CD14-positive monocyte (primary cell): ENCODE data around the gene NCK1. TPM values are rescaled to one million over a fixed set of nuclear protein-coding genes. Genes with fewer than 3 reads are reported as not detected.
A peak's percentile ranks its signal among the peaks of the same experiment; 100 is the strongest.

Source experiments
- DNase-seq, 3 donors: peaks; one replicate each; pipeline ENCODE4 v3.0.0-alpha.2; 2011 to 2022
- H2AFZ ChIP-seq: 2 replicates; pipeline ENCODE4 v1.6.0; 2012; ENCODE audit warnings: mild to moderate bottlenecking, low read depth, low read length, inconsistent platforms; ENCODE audit not compliant: insufficient read depth, poor library complexity, severe bottlenecking
- H3K27ac ChIP-seq, 2 donors: 1 replicate in 1 of 2; 2 replicates in 1 of 2; pipeline ENCODE4 v1.5.1; 2012 to 2013; ENCODE audit warnings: low read length in 2 of 2, control low read depth in 1 of 2, inconsistent platforms in 1 of 2, low read depth in 1 of 2, mild to moderate bottlenecking in 1 of 2
- H3K27me3 ChIP-seq, 2 donors: one replicate each; pipeline versions ENCODE4 v1.6.0 to v1.6.1; 2011 to 2013; ENCODE audit warnings: low read length in 2 of 2; ENCODE audit not compliant: control insufficient read depth in 2 of 2, insufficient read depth in 2 of 2
- H3K36me3 ChIP-seq, 2 donors: replicated peaks in 1 of 2; 1 replicate in 1 of 2; 2 replicates in 1 of 2; pipeline versions ENCODE4 v1.5.1 to v1.6.1; 2012 to 2013; ENCODE audit warnings: low read length in 2 of 2, control low read depth in 1 of 2, inconsistent platforms in 1 of 2, mild to moderate bottlenecking in 1 of 2; ENCODE audit not compliant: insufficient read depth in 2 of 2, control insufficient read depth in 1 of 2
- H3K4me1 ChIP-seq, 2 donors: 1 replicate in 1 of 2; 2 replicates in 1 of 2; pipeline versions ENCODE4 v1.5.1 to v1.6.1; 2012 to 2013; ENCODE audit warnings: low read length in 2 of 2, control low read depth in 1 of 2, inconsistent platforms in 1 of 2, mild to moderate bottlenecking in 1 of 2, moderate library complexity in 1 of 2; ENCODE audit not compliant: insufficient read depth in 2 of 2, control insufficient read depth in 1 of 2
- H3K4me2 ChIP-seq: replicated peaks from 2 replicates; pipeline ENCODE3; 2012; ENCODE audit warnings: low read length, moderate library complexity, mild to moderate bottlenecking; ENCODE audit not compliant: poor library complexity, severe bottlenecking; ENCODE audit errors: extremely low read depth
- H3K4me3 ChIP-seq, 3 experiments: fragments of 200-600 bp in 1 of 3; sonication (generic) in 1 of 3; replicated peaks in 1 of 3; 1 replicate in 2 of 3; 2 replicates in 1 of 3; pipeline ENCODE4 v1.5.1; 2011 to 2013; ENCODE audit warnings: low read length in 3 of 3, mild to moderate bottlenecking in 3 of 3, control low read depth in 2 of 3, low read depth in 2 of 3, inconsistent platforms in 1 of 3, moderate library complexity in 1 of 3
- H3K79me2 ChIP-seq: 2 replicates; pipeline ENCODE4 v1.6.0; 2012; ENCODE audit warnings: mild to moderate bottlenecking, control low read depth, inconsistent platforms, low read length, moderate library complexity; ENCODE audit not compliant: insufficient read depth
- H3K9ac ChIP-seq: 2 replicates; pipeline ENCODE4 v1.6.0; 2017; ENCODE audit warnings: low read length, mild to moderate bottlenecking; ENCODE audit not compliant: insufficient read depth, poor library complexity, severe bottlenecking
- H3K9me3 ChIP-seq, 2 donors: replicated peaks in 1 of 2; 1 replicate in 1 of 2; 2 replicates in 1 of 2; pipeline versions ENCODE4 v1.5.1 to v1.6.1; 2012 to 2013; ENCODE audit warnings: low read length in 2 of 2, control low read depth in 1 of 2; ENCODE audit not compliant: control insufficient read depth in 1 of 2, insufficient read depth in 1 of 2
- H4K20me1 ChIP-seq: 2 replicates; pipeline ENCODE4 v1.6.0; 2012; ENCODE audit warnings: mild to moderate bottlenecking, low read length, control low read depth, moderate library complexity; ENCODE audit not compliant: insufficient read depth
- H3K27ac Mint-ChIP-seq, 7 donors: one replicate each; pipeline ENCODE4 v1.8.0; 2020; ENCODE audit warnings: mild to moderate bottlenecking in 7 of 7, mixed read lengths in 7 of 7, moderate library complexity in 6 of 7, inconsistent platforms in 2 of 7
- H3K27me3 Mint-ChIP-seq, 3 donors: one replicate each; pipeline ENCODE4 v1.8.0; 2021 to 2022; ENCODE audit warnings: low read depth in 3 of 3, mild to moderate bottlenecking in 3 of 3, mixed read lengths in 3 of 3, moderate library complexity in 3 of 3, inconsistent platforms in 1 of 3
- H3K36me3 Mint-ChIP-seq, 2 donors: one replicate each; pipeline ENCODE4 v1.8.0; 2020; ENCODE audit warnings: mixed read lengths in 2 of 2, inconsistent platforms in 1 of 2, mild to moderate bottlenecking in 1 of 2
- H3K4me1 Mint-ChIP-seq: one replicate; pipeline ENCODE4 v1.8.0; 2020; ENCODE audit warnings: mild to moderate bottlenecking, mixed read lengths
- H3K4me3 Mint-ChIP-seq, 2 donors: one replicate each; pipeline ENCODE4 v1.8.0; 2020; ENCODE audit warnings: mild to moderate bottlenecking in 2 of 2, mixed read lengths in 2 of 2, moderate library complexity in 1 of 2
- H3K9me3 Mint-ChIP-seq, 7 donors: one replicate each; pipeline ENCODE4 v1.8.0; 2020 to 2022; ENCODE audit warnings: mixed read lengths in 7 of 7, mild to moderate bottlenecking in 6 of 7, moderate library complexity in 6 of 7, inconsistent platforms in 2 of 7
- CTCF ChIP-seq: fragments of 200-600 bp; IDR thresholded peaks from one replicate; pipeline ENCODE4 v1.8.0; 2022; ENCODE audit warnings: antibody characterized with exemption, mild to moderate bottlenecking
- WGBS: methylation state at CpG from one replicate; pipeline ENCODE4 v1.1.5; 2013; ENCODE audit warnings: missing lambda C conversion rate; ENCODE audit not compliant: insufficient coverage; 5-methylcytosine and 5-hydroxymethylcytosine counted together
- intact Hi-C, 2 donors: fragments of 100-400 bp; cut with micrococcal nuclease; formaldehyde crosslinking; loops; one replicate each; pipeline versions ENCODE4 v1.15.0 to v1.15.1; 2023
- polyA plus RNA-seq, 3 donors: library from polyadenylated mRNA; depleted of rRNA in 1 of 3; unstranded in 2 of 3; stranded (reverse) in 1 of 3; fragments of 300-500 nt in 2 of 3; fragments of >200 nt in 1 of 3; fragmentation: Illumina TruSeq in 2 of 3; gene quantifications; 1 replicate in 2 of 3; 2 replicates in 1 of 3; pipeline ENCODE4 v1.2.3, GENCODE V29; 2012 to 2021

Gene NCK1
- polyA plus RNA-seq, 3 donors, result 20.4 to 28.8 (median 22.8) TPM

- 100% methylated on average over 1 of the region's 1 CpG for WGBS
- Mint-ChIP-seq H3K4me3 (no peak overlapping the region), H3K9me3 (peaks cover 5 to 16% (median 13%) of the 10 kb centered on the region in 7 donors), H3K4me1 (peaks cover 50% of the 10 kb centered on the region), H3K27me3 (no peaks in the 10 kb centered on the region), H3K36me3 (peaks cover 3 to 10% of the 10 kb centered on the region in 2 donors), H3K27ac (no peak overlapping the region)
- Histone ChIP-seq H3K79me2 (peaks cover 100% of the 10 kb centered on the region), H3K9me3 (peaks cover 4 to 15% of the 10 kb centered on the region in 2 donors), H4K20me1 (peaks cover 100% of the 10 kb centered on the region), H3K4me2 (no peak overlapping the region), H2AFZ (no peak overlapping the region), H3K4me3 (no peak overlapping the region), H3K27ac (no peak overlapping the region), H3K27me3 (no peaks in the 10 kb centered on the region), H3K4me1 (peaks cover 9 to 21% of the 10 kb centered on the region in 2 donors), H3K36me3 (peaks cover 0 to 2% of the 10 kb centered on the region in 2 donors), H3K9ac (no peak overlapping the region)
- TF ChIP-seq CTCF, result no peak
- intact Hi-C loops, result no loop called here
- no peak for DNase-seq
These were observed 43.5 kb downstream of the NCK1 start for GRCh38 chr3:136905549-136905948.

DNA sequence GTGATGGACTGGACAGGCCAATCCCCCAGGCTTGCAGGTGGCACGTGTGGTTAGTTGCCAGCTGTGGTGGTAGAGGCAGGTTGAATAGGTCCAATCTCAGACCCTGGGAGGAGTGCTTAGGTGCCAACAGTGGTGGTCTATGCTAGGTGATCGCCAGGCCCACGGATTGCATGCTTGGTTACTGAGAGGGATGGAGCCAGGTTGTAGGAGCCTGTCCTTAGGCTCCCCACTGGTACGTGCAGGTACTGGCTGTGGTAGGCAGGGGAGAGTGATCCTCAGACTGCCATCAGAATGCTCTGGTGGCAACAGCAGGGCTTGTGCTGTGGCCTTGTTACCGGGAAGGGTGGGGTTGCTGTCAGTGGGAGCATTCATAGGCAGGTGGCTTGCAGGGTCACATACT is 44.7 kb downstream of the NCK1 start:
- 73% methylated on average over 5 of the region's 5 CpGs for WGBS
- no peak for DNase-seq
- Histone ChIP-seq H3K36me3 (peaks cover 0 to 2% of the 10 kb centered on the region in 2 donors), H3K9ac (no peak overlapping the region), H3K4me3 (no peak overlapping the region), H3K4me1 (peaks cover 9 to 13% of the 10 kb centered on the region in 2 donors), H3K27ac (no peak overlapping the region), H3K9me3 (peaks cover 4 to 15% of the 10 kb centered on the region in 2 donors), H2AFZ (no peak overlapping the region), H3K27me3 (no peaks in the 10 kb centered on the region), H3K79me2 (peaks cover 100% of the 10 kb centered on the region), H3K4me2 (no peak overlapping the region), H4K20me1 (peaks cover 100% of the 10 kb centered on the region)
- H3K4me3 Mint-ChIP-seq, result no peak overlapping the region
- no peaks in the 10 kb centered on the region for H3K27me3 Mint-ChIP-seq
- peak overlapping the region in 1 of 7 donors; percentile 56 for H3K27ac Mint-ChIP-seq
- intact Hi-C loops, result no loop called here
- peaks cover 8 to 16% (median 13%) of the 10 kb centered on the region in 7 donors for H3K9me3 Mint-ChIP-seq
- TF ChIP-seq CTCF, result no peak
- H3K4me1 Mint-ChIP-seq, result peaks cover 38% of the 10 kb centered on the region
- H3K36me3 Mint-ChIP-seq, result peaks cover 5 to 11% of the 10 kb centered on the region in 2 donors
